ENCODE results near the gene OPCML.

DNA sequence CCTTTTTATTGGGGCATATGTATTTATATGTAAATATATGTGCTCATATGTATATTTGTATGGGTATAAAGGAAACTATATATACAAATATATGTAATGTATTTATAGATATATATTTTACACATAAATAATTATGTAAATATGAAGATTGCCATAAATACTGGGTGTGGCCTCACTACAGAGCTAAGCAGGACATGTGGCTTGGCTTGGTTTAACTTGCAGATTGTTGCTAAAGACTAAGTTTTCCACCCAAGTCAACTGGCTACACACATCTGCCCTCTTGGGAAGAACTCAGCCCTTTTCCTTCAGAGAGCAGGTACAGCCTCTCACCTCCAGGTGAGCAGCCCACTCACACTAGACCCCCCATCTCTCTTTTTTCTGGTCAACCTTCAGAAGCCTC lies 315.5 kb downstream of the OPCML start:
- TF ChIP-seq, protein P1, sequence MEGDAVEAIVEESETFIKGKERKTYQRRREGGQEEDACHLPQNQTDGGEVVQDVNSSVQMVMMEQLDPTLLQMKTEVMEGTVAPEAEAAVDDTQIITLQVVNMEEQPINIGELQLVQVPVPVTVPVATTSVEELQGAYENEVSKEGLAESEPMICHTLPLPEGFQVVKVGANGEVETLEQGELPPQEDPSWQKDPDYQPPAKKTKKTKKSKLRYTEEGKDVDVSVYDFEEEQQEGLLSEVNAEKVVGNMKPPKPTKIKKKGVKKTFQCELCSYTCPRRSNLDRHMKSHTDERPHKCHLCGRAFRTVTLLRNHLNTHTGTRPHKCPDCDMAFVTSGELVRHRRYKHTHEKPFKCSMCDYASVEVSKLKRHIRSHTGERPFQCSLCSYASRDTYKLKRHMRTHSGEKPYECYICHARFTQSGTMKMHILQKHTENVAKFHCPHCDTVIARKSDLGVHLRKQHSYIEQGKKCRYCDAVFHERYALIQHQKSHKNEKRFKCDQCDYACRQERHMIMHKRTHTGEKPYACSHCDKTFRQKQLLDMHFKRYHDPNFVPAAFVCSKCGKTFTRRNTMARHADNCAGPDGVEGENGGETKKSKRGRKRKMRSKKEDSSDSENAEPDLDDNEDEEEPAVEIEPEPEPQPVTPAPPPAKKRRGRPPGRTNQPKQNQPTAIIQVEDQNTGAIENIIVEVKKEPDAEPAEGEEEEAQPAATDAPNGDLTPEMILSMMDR (IDR thresholded peaks at IDR 0.05; ENCODE audit: low read length): no peak
- no peak for TF ChIP-seq EZH2 (IDR thresholded peaks at IDR 0.05; ENCODE audit: borderline replicate concordance, low read length)

Data from OCI-LY1 (cell line).